NCI-H524 (cell line): ENCODE data around the gene STARD7.
A peak's percentile ranks its signal among the peaks of the same experiment; 100 is the strongest.
"Not testable (repeated sequence)": the region's sequence is repeated elsewhere in the genome, so short reads cannot be mapped to it uniquely, and the experiment has no call there.

Source experiments
- DNase-seq, 2 experiments: peaks; one replicate each; lab custom pipeline; 2025; lab: John Stamatoyannopoulos, UW

STARD7 gene

DNA sequence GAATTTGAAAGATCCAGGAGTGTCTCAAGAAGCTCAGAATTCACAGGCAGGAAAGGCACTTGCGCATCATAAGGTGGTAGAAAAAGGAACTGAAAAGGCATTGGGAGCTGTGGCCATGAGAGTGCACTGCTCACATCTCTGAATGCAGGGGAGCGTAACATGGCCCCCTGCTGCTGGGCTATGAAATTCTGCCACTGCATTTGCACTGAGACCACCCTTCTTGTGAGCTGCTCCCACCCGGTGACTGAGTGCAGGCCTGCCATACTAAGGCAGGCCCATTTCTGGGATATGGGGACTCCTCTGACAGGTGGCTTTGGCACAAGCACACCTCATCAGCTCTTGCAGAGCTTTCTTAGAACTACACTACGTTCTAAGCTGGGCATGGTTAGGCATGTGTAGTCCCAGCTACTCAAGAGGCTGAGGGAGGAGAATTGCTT is 25.3 kb upstream of the STARD7 start:
- no peak for DNase-seq

DNA sequence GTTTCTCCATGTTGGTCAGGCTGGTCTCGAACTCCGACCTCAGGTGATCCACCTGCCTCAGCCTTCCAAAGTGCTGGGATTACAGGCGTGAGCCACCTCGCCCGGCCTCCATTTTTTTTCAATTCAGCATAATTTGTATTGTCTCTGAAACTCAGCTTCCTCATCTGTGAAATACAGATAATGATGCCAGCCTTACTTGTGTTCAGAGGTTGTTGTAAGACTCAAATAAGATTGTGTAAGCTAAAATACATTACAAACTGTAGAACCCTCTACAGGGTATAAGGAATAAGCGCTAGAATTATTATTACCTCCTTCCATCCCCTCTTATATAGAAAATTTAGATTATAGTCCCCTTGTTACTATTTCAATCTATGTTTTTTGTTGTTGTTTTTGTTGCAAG is 24.8 kb upstream of the STARD7 start:
- no peak for DNase-seq

DNA sequence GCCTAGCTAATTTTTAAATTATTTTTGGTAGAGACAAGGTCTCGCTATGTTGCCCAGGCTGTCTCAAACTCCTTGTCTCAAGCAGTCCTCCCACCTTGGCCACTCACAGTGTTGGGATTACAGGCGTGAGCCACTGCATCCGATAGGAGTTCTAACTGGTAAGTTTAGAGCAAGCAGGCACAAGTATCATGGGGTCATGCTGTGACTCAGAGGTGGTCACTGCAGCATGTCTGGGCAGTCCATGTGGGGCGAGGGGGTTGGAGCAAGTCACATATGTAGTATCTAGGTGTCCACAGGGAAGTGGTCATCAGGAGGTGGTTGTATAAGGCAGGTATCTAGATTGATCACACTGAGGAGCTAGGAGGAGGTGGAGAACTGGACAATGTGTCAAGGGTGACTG is 22.7 kb upstream of the STARD7 start:
- DNase-seq, result no peak

DNA sequence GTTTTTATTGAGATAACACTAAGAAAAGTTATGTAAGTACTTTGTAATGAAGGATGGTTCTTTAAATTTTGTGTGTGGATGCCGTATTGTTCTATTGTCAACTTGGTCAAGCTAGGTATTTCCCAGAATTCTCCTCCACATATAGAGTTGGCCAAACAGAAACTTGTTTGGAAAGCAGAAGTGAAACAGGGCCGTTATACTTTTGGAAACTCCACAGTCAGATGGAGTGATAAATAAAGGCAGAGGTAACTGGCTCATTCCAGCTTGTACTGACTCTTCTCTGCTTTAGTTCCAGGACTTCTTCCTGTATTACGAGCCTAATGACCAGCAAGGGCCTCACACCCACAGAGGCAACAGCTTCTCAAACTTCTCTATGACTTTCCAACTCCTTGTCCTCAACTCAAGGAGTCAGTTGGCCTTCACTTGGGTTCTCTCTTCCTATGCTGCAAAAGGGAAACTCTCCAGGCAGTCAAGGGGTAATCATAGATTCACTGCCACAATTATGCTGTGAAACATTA is 16.4 kb upstream of the STARD7 start:
- DNase-seq, result no peak

DNA sequence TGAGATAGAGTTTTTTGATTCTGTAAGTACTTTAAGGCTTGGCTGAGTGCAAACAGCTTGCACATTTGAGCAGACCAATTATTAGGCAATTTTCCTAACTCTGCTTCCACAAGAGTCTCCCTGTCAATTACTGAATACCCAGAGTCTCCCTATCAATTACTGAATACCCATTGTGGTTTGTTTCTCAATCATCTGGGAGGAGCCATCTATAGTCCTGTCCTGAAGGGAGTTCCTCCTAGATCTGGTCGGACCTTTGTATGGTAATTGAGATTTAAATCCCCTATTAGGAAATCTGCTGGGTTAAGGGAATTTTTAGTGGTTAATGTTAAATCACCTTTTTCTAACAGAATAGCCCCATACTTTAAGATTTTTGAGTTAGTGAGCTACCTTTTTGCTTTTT is 12.5 kb upstream of the STARD7 start:
- DNase-seq, result not testable (repeated sequence)

DNA sequence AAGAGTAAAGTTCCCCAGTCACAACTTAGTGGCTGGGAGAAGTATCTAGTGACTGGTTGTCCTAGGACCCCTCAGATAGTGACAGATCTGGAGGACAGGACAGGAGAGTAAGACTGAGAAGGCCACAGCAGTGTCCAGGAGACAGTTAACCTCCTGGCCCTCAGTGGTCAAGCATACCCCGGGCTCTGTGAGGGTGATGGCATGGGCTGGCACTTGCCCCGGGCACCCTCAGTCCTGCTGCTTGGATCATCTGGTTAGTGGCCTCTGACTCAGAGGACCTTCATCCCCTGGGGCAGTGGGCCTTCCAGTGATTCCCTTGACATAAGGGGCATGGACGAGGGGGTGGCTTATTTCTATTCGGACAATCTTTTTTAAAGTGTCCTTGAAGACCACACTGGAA is 11.3 kb upstream of the STARD7 start:
- DNase-seq, result not testable (repeated sequence)

DNA sequence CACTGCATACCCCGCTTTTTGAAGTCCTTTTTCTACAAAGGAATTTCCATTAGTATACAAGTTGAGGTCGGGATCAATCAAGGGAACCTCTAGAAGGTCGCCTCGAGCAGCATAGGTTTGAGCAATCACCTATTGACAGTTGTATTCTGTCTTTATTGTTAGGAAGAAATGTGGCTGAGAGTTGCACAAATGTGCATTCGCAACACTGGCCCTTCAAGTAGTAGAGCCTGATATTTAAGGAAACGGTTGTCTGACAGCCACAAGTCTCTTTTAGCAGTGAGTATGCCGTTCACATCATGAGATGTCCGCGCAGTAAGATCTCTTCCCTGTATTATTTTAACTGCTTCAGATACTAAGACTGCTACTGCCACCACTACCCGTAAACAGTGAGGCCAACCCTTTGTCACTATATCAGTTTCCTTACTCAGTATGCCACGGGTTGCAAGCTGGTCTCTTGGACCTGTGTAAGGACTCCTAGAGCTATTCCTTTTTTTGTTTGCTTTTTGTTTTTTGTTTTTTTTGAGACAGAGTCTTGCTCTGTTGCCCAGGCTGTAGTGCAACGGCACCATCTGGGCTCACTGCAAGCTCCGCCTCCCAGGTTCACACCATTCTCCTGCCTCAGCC is 10.0 kb upstream of the STARD7 start:
- no peak for DNase-seq

DNA sequence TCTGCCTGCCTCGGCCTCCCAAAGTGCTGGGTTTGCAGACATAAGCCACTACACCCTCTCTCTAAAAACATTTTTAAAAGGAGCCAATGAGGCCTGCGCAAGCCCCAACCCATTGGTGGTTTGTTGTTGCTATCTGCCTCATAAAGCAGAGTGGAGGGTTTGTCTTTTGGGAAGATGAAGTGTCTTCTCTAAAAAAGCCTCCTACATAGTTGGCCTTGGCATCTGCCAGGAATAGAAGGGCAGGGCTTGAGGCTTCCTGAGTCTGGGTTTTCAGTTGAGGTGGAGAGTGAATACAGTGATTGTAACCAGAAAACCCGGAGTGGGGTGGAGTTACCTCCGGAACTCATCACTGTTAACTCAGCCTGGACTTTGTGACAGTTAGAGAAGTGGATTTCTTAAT is 5.9 kb upstream of the STARD7 start:
- no peak for DNase-seq

DNA sequence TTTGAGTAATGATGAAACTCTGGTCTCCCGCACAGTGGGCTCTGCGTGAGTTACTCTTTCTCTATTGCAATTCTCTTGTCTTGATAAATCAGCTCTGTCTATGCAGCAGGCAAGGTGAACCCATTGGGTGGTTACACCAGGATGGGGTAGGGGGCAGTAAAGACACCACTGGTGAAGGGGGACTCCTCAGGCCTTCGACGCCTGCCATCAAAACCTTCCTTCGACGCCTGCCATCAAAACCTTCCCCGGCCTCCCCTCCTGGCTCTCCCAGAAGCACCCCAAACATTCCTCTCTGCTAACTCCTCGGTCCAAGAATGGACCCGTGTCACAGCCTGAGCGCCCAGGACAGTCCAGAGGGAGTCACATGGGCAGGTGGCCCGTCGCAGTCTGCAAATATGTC is 4.8 kb upstream of the STARD7 start:
- peak in 1 of 2 experiments; percentile 5 for DNase-seq

DNA sequence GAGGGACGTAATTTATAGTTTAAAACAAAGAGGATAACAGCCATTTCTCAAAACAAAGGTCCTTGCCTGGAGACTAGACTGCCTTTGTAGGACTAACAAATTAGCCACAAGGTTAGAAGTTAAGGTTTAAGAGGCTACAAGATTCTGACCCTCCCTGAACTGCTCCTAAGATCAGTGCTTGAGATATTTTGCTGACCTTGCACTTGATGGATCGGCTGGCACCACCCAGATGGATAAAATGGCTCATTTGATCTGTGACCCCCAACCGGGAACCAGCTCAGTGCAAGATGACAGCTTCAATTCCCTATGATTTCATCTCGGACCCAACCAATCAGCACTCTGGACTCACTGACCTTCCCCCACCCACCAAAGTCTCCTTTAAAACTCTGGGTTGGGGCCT is 3.7 kb upstream of the STARD7 start:
- DNase-seq, result no peak

DNA sequence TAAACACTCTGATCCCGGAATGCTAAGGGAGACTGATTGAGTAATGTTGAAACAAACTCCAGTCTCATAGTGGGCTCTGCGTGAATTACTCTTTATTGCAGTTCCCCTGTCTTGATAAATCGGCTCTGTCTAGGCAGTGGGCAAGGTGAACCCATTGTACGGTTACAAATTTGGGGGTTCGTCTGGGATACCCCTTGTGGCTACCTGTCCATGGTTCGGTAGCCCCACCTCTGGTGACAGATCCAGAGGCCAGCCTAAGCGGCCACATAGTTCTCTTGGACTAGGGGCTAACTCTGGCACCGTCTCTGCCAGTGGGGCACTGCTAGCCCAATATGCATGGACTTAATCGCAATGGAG is 1.1 kb upstream of the STARD7 start:
- no peak for DNase-seq

DNA sequence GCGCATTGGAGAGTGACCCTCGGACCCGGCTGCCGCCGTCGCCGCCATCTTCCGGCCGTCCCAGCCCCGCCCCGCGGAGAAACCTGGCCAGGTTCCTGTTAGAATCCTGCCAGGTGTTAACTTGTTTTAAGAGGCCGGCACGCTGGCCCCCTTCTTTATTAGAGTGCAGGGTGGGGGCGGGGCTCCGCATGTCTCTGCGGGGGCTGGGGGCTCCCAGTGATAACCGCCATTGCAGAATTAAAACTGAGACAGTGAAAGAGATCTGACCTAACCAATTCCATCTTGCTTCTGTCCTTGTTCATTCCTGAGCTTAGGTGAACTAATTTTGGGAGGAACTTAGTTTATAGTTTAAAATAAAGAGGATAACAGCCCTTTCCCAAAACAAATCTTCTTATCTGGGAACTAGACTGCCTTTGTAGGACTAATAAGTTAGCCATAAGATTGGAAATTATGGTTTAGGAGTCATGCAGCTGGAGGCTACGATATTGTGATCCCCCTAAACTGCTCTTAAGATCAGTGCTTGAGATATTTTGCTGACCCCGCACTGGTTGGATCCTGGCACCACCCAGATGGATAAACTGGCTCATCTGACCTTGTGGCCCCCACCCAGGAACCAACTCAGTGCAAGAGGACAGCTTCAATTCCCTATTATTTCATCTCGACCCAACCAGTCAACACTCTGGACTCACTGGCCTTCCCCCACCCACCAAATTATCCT is 543 bp upstream of the STARD7 start:
- no peak for DNase-seq

DNA sequence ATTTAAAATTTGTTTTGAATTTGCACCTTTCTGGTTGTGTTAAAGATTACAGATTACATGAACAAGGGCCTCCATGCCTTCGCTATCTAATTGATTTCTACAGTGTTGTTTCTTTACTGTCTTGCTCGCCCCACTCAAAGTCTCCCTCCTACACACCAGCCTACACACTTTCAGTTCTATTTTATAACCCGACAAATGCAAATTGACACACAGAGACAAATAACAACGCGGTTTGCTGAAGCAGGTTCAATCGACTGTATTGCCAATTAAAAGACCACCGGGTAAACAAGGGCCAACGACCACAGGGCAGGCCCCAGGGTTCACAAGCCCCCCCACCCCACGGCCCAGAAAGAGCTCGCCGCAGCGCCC is 869 bp downstream of the STARD7 start:
- DNase-seq, result no peak

DNA sequence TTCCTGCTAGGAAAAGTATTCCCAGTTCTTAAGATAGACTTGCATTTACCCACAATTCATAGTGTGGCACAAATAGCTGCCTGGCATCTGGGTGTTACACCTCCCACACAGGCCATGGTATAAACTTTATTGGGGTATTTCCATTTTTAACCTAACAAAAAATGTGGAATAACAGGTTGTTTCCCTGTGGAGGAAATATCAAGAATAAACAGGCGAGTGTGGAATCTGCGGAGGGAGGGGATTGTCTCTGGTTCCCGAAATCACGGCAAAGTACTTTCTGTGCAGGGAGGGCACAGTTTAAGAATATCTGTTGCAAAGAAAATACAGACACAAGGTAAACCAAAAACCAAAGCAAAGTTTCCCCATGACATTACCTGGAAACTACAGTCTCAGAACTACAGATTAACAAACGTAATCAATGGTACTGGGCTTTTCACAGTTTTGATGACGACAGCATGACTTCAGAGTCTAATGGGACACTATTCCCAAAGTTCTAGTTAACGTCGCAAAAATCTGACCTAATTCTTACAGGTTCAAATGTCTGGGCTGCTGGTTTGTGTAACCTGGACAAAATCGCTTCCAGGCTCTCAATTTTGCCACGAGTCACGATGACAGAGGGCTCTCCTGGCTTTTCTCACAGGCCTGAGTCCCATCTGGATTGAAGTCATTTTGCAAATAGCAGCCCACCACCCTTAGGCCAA is 1.4 kb downstream of the STARD7 start:
- DNase-seq, result no peak

DNA sequence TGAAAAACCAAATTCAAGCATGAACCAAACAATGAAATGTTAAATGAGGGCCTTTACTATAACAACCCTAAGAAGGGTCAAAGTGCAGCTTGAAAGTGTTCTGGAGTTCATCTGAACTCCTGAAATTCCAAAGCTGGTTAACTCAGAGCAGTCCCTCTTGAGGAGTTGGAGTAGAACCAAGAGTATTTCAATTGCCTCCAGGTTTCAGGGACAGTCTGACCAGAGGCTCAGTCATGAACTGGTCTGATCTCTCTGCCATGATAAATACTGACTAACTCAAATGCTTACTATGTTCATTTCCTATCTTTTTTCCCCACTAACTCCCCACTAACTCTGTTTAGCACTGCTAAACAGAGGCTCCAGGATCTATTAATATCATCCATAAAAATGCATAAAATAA is 2.7 kb downstream of the STARD7 start:
- DNase-seq, result no peak

DNA sequence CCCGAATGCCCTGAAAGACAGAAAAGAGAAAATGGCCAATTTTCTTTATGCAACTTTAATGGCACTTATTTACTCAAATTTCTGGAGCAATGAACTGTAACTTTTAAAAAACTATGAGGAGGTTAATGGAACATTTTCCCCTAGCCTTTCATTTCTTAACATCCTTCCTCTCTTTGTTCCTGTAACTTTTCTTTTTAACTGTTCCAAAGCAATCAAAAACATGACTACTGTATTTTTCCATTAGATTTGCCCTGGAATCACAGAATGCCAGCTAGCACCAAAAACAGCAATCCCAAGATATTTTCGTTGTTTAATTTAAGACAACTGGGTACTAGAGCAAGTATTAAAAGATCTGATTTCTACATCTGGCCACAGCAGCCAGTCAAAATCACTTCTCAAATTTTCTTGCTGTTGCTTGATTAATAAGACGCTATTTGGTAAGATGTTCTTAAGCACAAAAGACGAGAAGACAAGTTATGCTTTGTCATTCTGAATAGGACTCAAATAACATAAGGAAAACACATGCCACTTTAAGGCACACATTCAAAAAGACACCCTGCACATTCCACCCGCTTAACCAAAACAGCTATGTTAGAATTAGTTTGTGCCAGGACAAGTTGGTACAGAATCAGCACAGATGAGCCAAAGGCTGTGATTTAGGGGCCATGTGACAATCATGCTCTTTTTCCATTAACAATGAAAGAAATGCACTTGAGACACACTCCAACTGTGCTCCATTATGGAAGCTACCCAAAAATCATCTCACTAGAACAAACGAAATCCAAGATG is 3.6 kb downstream of the STARD7 start:
- DNase-seq, result no peak

DNA sequence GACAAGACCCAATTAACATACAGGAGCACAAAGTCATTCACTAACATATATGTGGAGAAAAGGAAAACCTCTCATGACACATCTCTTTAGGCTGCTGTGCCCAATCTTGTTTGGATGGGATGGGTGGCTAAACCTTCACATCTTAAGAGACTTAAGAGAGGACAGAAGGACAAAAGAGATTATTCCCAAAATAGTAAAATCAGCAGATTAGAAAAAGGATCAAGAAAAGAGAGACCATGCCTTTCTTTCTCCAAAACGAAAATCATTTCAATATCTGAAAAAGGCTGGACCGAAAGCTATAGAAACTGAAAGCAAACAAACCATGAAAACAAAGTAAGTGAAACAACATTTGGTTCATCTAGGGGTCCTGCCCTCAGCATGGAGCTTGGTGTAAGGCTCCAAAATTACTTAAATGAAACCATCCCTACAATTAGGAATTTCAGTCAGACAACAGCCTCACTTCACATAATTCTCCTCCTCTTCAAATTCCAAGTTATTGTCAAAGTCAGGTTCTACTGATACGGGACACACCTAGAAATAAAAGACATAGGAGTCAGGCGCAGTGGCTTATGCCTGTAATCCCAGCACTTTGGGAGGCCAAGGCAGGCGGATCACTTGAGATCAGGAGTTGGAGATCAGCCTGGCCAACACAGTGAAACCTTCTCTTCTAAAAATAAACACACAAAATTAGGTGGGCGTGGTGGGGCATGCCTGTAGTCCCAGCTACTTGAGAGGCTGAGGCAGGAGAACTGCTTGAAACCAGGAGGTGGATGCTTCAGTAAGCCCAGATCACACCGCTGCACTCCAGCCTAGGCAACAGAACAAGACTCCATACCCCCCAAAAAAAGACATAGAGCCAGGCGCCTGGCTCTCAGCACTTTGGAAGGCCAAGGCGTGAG is 5.2 kb downstream of the STARD7 start:
- DNase-seq, result no peak

DNA sequence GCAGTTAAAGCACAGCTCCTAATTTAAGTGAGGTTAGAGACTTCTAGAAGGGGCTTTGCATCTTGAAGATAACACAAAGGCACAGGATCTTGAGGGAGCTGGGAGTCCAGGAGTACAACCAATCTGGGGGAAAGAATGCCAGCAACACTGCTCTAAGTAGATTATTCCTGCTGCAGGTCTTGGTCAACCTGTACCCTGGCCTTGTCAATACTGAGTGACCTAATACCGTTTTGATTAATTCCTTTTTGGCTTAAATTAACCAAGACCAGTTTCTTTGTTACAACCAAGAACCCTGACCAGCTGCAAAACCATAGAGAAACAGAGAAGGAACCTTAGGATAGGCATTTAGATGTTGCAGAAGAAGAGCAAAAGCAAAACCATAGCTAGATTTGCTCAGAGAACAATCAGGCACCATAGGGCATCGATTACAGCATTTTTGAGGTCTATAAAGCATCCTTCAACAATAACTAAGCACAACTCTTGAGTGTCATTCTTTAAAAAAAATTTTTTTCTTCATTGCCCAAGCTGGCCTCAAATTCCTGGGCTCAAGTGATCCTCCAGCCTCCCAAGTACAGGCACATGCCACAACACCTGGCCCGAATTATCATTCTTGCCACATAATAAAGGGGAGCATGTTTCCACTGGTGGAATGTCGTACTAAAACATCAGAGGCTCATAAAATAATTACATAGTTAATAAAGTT is 6.3 kb downstream of the STARD7 start:
- DNase-seq, result no peak

DNA sequence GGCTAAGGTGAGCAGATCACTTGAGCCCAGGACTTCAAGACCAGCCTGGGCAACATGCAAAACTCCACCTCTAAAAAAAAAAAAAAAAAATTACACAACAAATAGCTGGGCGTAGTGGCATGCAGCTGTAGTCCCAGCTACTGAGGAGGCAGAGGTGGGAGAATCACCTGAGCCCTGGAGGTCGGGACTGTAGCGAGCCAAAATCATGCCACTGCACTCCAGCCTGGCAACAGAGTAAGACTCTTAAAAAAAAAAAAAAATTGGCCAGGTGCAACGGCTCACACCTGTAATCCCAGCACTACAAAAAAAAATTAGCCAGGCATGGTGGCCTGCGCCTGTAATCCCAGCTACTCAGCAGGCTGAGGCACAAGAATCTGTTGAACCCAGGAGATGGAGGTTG is 7.3 kb downstream of the STARD7 start:
- no peak for DNase-seq

DNA sequence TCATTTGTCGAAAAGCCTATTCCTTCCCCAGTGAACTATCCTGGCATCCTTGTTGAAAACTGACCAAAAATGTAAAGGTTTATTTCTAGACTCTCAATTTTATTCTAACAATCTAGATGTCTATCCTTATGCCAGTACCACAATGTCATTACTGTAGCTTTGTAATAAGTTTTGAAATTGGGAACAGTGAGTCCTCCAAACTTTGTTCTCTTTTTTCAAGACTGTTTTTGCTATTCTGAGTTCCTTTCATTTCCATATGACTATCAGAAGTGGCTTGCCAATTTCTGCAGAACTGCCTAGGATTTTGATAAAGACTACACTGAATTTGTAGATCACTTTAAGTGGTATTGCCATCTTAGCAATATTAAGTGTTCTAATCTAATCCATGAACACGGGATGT is 9.7 kb downstream of the STARD7 start:
- no peak for DNase-seq
